GM21619 (cell line): ENCODE measurements around the gene NHSL2.

Experiments used
- ATAC-seq: cut with Tn5 transposase; IDR thresholded peaks from one replicate; pipeline ENCODE4 v1.9.1; 2021; ENCODE audit not compliant: unreplicated experiment

The NHSL2 gene

GRCh38 chrX:71989768-71990426 lies 79.3 kb downstream of the NHSL2 start:
- ATAC-seq: no peak

DNA sequence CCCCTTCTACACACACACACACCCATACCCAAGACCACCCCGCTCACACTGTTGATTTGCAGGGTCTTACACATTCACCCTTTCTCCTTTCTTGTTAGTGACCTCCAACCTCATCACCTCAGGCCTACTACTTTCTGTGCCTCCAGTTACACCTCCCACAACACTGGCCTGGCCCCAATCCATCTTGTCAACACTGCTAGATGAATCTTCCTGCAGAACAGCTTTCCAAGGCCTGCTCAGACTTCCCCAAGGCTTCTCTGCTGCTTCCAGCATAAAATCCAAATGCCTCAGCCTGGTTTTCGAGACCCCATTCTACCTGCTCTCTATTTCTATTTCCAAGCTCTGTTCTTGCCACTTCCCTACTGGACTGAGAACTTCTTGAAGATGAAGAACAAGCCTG lies 79.9 kb downstream of the NHSL2 start:
- ATAC-seq: no peak

DNA sequence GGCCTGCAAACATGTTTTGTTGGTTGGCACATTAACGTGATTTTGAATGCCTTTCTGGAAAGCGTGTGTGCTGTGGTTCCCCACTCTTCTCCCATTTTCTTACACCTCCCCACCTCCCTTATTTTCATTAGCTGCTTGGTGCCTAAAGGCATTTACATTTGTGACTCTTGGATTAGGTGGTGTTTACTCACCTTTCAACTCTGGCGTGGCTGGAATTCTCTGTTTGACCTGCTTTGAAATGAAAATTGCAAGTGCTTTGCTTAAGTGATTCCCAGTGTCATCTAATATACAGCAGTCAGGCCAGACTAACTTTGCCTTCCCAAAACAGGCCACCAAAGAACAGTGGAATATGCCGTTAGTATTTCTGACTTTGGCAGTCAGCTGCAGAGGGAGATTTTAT lies 80.5 kb downstream of the NHSL2 start:
- no peak for ATAC-seq

GRCh38 chrX:71992711-71993110 lies 82.1 kb downstream of the NHSL2 start:
- no peak for ATAC-seq

GRCh38 chrX:71993371-71993770 lies 82.7 kb downstream of the NHSL2 start:
- no peak for ATAC-seq

DNA sequence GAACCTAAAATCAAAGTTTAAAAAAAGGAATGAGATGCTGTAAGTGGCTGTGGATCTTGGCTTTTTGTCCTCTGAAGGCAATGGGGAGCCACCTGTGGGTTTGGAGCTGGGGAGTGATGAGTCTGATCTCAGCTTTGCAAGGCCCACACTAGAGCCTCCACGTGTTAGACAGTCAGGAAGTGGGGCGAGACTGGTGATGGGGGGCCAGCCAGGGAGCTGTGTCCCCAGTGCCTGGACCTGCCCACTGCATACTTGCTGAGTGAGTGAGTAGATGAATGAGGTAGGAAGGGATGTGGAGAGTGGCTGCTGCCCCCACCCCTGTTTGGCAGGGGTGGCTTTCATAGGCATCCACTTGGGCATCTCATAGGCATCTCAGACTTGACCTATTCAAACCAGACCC lies 84.0 kb downstream of the NHSL2 start:
- ATAC-seq: no peak

DNA sequence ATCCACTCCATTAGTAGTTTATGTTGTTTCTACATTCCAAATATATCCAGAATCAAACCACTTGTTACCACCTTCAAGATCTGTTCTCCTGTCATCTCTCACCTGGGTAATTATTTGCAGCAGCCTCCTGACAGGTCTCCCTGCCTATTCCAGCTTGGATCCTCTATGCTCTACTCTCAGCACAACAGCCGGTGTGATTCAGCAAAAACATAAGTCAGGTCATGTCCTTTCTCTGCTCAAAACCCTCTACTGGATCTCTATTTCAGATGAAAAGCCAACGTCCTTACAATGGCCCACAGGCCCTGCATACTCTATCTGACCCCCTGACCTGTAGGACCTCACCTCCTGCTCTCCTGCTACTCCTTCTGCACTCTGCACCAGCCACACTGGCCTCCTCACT lies 84.5 kb downstream of the NHSL2 start:
- no peak for ATAC-seq

DNA sequence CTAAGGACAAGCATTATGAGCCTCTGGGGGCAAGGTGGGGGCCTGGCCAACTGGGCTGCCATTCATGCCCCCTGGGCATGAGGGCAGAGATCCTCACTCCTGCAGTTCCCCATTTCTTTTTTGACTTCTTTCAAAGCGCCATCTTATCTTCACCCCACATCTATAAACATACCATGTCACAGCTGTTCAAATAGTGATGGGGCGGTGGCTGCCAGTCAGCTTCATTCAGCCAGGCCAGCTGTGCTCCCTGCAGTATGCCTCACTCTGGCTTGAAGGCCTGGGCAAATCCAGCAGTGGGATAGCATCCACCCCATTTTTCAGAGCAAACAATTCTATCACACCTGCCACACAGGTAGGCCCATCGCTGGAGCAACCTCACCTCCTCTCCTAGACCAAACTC lies 85.5 kb downstream of the NHSL2 start:
- no peak for ATAC-seq

DNA sequence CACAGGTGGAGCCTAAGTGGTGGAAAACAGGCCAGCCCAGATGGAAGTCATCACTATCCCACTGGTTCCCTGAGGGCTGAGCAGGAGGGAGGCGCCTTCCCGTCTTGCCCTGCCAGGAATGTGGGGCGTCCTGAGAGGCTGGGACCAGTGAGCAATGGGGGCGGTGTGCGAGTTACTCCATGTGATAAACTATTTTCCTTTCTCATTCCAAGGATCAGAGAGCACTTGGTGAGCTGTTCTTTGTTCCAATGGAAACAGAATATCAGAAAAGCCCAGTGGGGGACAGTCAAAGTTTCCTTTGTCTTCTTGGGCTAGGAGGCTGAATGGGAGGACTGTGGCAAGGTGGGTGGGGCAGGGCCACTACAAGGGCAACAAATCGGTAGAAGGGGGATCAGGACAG lies 86.2 kb downstream of the NHSL2 start:
- ATAC-seq: no peak

- ATAC-seq: no peak
These were observed 86.7 kb downstream of the NHSL2 start for GRCh38 chrX:71997320-71997719.

DNA sequence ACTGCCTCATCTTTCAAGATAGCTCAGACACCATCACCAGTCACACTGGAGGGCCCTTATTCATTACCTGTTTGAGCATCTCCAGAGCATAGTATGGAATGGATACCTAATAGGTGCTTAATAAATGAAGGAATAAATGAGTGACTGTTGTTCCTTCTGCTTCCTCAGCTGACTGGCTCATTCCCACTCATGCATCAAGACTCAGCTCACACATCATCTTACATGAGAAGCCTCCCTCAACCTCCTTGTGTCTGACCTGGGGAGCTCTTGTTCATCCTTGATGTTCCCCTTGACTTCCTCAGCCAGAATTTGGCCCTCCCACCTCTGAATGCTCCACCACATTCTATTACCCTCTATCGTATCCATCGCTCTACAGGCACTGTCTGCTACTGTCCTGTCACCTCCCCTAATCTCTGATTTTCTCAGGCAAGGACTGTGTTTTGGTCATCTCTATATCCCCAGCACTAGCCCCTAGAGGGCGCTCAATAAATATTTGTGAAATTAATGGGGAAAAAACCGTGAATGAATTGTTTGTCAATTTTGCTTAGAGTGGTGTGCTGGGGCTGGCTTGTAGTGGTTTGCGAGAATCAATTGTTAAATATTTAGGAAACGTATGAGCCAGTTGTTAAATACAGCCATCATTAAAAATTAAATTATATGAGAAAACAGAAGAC lies 88.3 kb downstream of the NHSL2 start:
- ATAC-seq: no peak

DNA sequence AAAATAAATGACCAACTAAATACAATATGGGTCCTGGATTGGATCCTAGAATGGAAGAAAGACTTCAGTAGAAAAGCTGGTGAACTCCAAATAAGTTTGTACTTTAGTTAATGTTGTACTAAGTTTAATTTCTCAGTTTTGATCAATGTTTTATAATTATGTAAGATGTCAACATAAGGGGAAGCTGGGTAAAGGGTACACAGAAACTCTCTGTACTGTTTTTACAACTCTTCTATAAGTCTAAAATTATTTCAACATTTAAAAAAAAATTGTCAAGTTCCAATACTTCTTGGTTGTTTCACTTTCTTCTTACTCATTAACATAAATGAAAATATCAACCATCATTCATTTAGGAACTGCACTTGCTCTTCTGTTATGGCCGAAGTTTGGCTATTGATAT lies 88.9 kb downstream of the NHSL2 start:
- no peak for ATAC-seq

DNA sequence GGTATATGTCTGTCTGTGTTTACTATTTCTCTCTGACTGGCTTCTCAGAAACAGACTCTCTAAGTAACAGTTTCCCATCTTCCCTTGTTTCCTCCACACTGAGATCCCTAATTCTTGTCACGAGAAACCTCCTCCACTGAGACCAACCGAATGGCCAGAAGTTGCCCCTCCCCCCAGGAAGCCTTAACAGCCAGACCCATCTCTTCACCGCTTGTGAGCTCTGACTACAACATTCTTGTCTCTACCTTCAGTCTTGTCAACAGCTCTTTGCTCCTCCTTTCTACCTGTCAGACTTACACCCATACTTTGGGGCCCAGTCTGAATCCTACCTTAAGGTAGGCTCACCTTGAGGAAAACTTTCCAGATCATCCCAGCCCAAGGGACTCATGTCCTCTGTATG lies 90.8 kb downstream of the NHSL2 start:
- no peak for ATAC-seq

- no peak for ATAC-seq
These were observed 91.3 kb downstream of the NHSL2 start for GRCh38 chrX:72001906-72002305.

- no peak for ATAC-seq
These were observed 92.2 kb downstream of the NHSL2 start for GRCh38 chrX:72002875-72003274.

DNA sequence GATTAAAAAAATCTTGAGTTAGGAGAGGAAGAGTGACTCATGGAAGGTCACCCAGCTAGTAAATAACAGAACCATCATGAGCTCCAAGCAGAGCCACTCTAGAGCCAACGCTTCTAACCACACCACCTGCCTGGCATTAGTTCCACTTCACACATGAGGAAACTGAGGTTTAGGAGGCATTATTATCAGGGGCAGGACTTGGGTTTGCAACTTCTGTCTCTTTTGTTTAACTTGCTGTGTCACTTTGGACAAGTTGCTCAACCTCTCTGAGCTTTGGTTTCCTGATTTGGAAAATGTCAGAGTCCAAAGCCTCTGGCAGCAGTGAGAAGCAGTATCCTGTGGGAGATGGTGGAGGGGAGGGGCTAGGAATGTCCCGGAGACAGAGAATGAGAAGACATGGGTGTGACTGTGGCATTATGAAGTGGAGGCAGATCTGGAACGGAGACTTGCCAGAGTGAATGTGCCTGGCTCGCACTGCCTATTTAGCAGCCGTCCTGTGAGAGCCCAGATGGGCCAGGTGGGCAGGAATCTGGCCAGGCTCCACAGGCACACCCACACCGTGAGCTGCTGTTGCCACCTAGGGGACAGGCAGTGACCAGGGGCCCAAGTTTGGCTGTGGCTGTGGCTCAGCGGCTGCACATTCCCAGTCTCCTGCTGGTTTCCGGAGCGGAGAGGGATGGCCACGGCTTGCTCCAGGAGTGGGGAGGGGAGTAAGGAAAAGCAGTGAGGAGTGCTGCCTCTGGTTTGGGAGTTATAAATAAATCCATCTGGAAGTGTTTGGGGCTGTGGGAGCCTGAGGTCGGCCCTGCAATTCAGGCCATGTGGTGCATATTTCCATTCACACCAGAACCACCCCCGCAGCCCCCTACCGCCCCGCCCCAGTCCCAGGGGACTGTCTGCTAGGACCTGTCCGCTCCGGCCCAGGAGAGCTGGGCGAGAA lies 93.4 kb downstream of the NHSL2 start:
- ATAC-seq: no peak

DNA sequence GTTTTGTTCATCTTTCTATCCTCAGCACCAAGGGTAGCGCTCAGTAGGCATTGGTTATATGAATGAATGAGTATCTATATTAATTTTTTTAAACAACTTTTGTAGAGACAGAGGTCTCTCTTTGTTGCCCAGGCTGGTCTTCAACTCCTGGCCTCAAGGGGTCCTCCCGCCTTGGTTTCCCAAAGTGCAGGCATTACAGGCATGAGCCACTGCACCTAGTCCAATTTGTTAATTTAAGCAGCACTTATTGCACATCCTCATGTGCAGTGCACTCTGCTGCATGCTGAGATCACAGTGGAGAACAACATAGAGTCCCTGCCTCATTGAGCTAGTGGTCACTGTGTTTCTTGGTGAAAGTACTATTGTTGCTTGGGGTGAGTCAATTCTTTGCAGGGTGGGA lies 94.4 kb downstream of the NHSL2 start:
- ATAC-seq: no peak

DNA sequence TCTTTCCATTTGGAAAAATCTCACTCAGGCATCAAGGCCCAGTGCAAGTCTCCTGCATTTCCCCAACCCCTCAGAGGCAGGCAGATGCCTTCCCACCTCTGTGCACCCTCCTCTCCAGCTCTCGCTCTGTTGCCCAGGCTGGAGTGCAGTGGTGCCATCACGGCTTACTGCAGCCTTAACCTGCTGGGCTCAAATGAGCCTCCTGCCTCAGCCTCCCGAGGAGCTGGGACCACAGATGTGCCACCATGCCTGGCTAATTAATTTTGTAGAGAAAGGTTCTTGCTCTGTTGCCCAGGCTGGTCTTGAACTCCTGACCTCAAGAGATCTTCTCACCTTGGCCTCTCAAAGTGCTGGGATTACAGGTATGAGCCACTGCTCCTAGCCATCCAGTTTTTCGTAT lies 95.8 kb downstream of the NHSL2 start:
- no peak for ATAC-seq

- no peak for ATAC-seq
These were observed 99.1 kb downstream of the NHSL2 start for GRCh38 chrX:72009731-72010130.

DNA sequence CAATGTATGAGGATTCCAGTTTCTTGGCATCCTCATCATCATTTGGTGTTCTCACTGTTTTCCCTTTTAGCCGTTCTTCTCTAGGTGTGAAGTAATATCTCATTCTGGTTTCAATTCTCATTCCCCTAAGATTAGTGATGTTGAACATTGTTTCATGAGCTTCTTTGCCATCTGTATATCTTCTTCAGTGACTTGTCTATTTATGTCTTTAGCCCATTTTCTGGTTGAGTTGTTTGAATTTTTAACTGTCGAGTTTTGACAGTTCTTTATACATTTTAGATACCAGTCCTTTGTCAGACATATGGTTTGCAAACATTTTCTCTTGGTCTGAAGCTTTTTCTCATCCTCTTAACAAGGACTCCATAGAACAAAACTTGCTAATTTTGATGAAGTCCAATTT lies 101.1 kb downstream of the NHSL2 start:
- ATAC-seq: no peak

GRCh38 chrX:72015383-72015782 lies 104.7 kb downstream of the NHSL2 start:
- ATAC-seq: no peak
